K562 (cell line): ENCODE measurements around the gene EIF4G2. TPM values are rescaled to one million over a fixed set of nuclear protein-coding genes. Genes with fewer than 3 reads are reported as not detected.

Experiments
- ATAC-seq: fragments of 200-7000 bp; cut with Tn5 transposase; 3 replicates; pipeline ENCODE4 v1.9.1; 2020; ENCODE audit warnings: moderate library complexity
- BruUV-seq: library from RNA; stranded (reverse); fragments of 400-500 nt; replicated peaks from 2 replicates; lab custom pipeline; 2021; lab: Mats Ljungman, UMichigan
- CTCF ChIA-PET: fragments of 300-600 bp; formaldehyde crosslinking; extraction: SDS; loops from one replicate; lab custom pipeline; 2021; ENCODE audit warnings: low intra/inter-chr PET ratio; lab: Yijun Ruan, JAX
- POLR2A ChIA-PET: fragments of 300-600, 350-650 bp; sonication (Branson Sonifier 250); formaldehyde crosslinking; extraction: SDS; loops from one replicate; lab custom pipeline; 2021; ENCODE audit warnings: antibody characterized with exemption, inconsistent platforms; lab: Yijun Ruan, JAX
- DNase-seq, 4 experiments: peaks; one replicate each; pipeline versions ENCODE4 v3.0.0 to v3.0.0-alpha.2; 2011 to 2018; ENCODE audit warnings: low spot score in 3 of 4, mixed read lengths in 3 of 4; ENCODE audit errors: extremely low read depth in 1 of 4
- FAIRE-seq: peaks from 2 replicates; lab custom pipeline; 2011; peaks lifted over from hg19 to GRCh38; lab: Jason Lieb, UNC
- H2AFZ ChIP-seq: 2 replicates; pipeline ENCODE4 v1.6.0; 2011; ENCODE audit warnings: low read depth, low read length, control low read depth, inconsistent platforms
- H3K27ac ChIP-seq: fragments of 200-600 bp; 3 replicates; pipeline ENCODE4 v1.8.0; 2011; ENCODE audit warnings: low read depth, mild to moderate bottlenecking, control low read depth, inconsistent platforms, low read length, moderate library complexity, mixed read lengths; ENCODE audit errors: extremely low read depth
- H3K27me3 ChIP-seq, 2 experiments: fragments of 300-600 bp in 1 of 2; 2 replicates in 1 of 2; 3 replicates in 1 of 2; pipeline versions ENCODE4 v1.6.0 to v1.8.0; 2011; ENCODE audit warnings: inconsistent platforms in 2 of 2, low read length in 2 of 2, mild to moderate bottlenecking in 1 of 2, mixed read lengths in 1 of 2, moderate library complexity in 1 of 2; ENCODE audit not compliant: control insufficient read depth in 2 of 2, insufficient read depth in 2 of 2
- H3K36me3 ChIP-seq: fragments of 300-600 bp; 3 replicates; pipeline ENCODE4 v1.8.0; 2011; ENCODE audit warnings: mild to moderate bottlenecking, low read length, inconsistent platforms; ENCODE audit not compliant: control insufficient read depth, insufficient read depth
- H3K4me1 ChIP-seq, 2 experiments: fragments of 200-600 bp in 1 of 2; replicated peaks in 1 of 2; 2 replicates in 1 of 2; 3 replicates in 1 of 2; pipeline versions ENCODE4 v1.5.1 to v1.8.0; 2011; ENCODE audit warnings: inconsistent platforms in 2 of 2, low read length in 2 of 2, mild to moderate bottlenecking in 1 of 2, mixed read lengths in 1 of 2, moderate library complexity in 1 of 2; ENCODE audit not compliant: control insufficient read depth in 2 of 2, insufficient read depth in 2 of 2
- H3K4me2 ChIP-seq: 2 replicates; pipeline ENCODE4 v1.6.1; 2011; ENCODE audit warnings: low read length, control low read depth, inconsistent platforms, mixed read lengths; ENCODE audit not compliant: insufficient read depth
- H3K4me3 ChIP-seq: fragments of 200-600 bp; sonication (generic), shearing (Covaris generic); 2 replicates; pipeline ENCODE4 v1.5.1; 2016; ENCODE audit warnings: control low read depth, inconsistent platforms
- H3K79me2 ChIP-seq: fragments of 200-600 bp; 3 replicates; pipeline ENCODE4 v1.8.0; 2011; ENCODE audit warnings: low read length, inconsistent platforms; ENCODE audit not compliant: control insufficient read depth, insufficient read depth
- H3K9ac ChIP-seq, 2 experiments: 2 replicates each; pipeline versions ENCODE4 v1.6.0 to v1.6.1; 2011; ENCODE audit warnings: low read depth in 2 of 2, low read length in 2 of 2, control low read depth in 1 of 2, inconsistent platforms in 1 of 2, mild to moderate bottlenecking in 1 of 2, mixed read lengths in 1 of 2; ENCODE audit not compliant: insufficient read depth in 1 of 2
- H3K9me1 ChIP-seq: one replicate; pipeline ENCODE4 v1.6.0; 2011; ENCODE audit warnings: inconsistent platforms, mild to moderate bottlenecking, low read length, moderate library complexity; ENCODE audit not compliant: control insufficient read depth, insufficient read depth
- H3K9me3 ChIP-seq: replicated peaks from 2 replicates; pipeline ENCODE4 v1.5.1; 2011; ENCODE audit warnings: low read depth, low read length, inconsistent platforms; ENCODE audit not compliant: control insufficient read depth, insufficient read depth
- H4K20me1 ChIP-seq: replicated peaks from 2 replicates; pipeline ENCODE4 v1.6.1; 2011; ENCODE audit warnings: low read length, inconsistent platforms, mixed read lengths; ENCODE audit not compliant: control insufficient read depth, insufficient read depth
- C11orf30 ChIP-seq: fragments of 450-650 bp; IDR thresholded peaks from 2 replicates; pipeline ENCODE4 v1.6.1; 2016; ENCODE audit warnings: low read depth, mild to moderate bottlenecking
- DPF2 ChIP-seq: fragments of 450-650 bp; IDR thresholded peaks from 2 replicates; pipeline ENCODE4 v1.6.1; 2016
- GABPB2 ChIP-seq: fragments of 250-450 bp; sonication (Bioruptor Pico); conservative IDR thresholded peaks from 2 replicates; pipeline ENCODE4 v1.5.1; 2021; ENCODE audit warnings: mild to moderate bottlenecking
- GATAD2A ChIP-seq: fragments of 450-650 bp; IDR thresholded peaks from 2 replicates; pipeline ENCODE4 v1.6.1; 2017
- HDAC2 ChIP-seq: fragments of 450-650 bp; IDR thresholded peaks from 2 replicates; pipeline ENCODE4 v1.6.1; 2016; ENCODE audit warnings: mild to moderate bottlenecking
- HMG20A ChIP-seq: fragments of 450-650 bp; formaldehyde crosslinking; conservative IDR thresholded peaks from 2 replicates; pipeline ENCODE4 v1.4.0; 2020; ENCODE audit warnings: mild to moderate bottlenecking, mixed read lengths
- MBD2 ChIP-seq: sonication (generic); IDR thresholded peaks from 2 replicates; pipeline ENCODE4 v1.6.1; 2016; ENCODE audit warnings: low read depth, borderline replicate concordance
- NCOA4 ChIP-seq: fragments of 450-650 bp; IDR thresholded peaks from 2 replicates; pipeline ENCODE4 v1.6.1; 2018; ENCODE audit warnings: mild to moderate bottlenecking; ENCODE audit not compliant: partially characterized antibody
- POLR2B ChIP-seq: fragments of 450-650 bp; IDR thresholded peaks from 2 replicates; pipeline ENCODE4 v1.6.1; 2018; ENCODE audit warnings: low read depth; ENCODE audit not compliant: partially characterized antibody
- RBM14 ChIP-seq: fragments of 200-400 bp; formaldehyde crosslinking; IDR thresholded peaks from 2 replicates; pipeline ENCODE4 v1.6.1; 2018; ENCODE audit warnings: low read depth, mild to moderate bottlenecking, low read length, moderate library complexity, borderline replicate concordance; ENCODE audit not compliant: insufficient read depth
- TOE1 ChIP-seq, 2 experiments: fragments of 450-650 bp in 1 of 2; sonication (generic) in 1 of 2; formaldehyde crosslinking in 1 of 2; IDR thresholded peaks; 2 replicates each; pipeline versions ENCODE4 v1.7.1 to v1.8.0; 2016 to 2022; ENCODE audit warnings: borderline replicate concordance in 2 of 2, mild to moderate bottlenecking in 2 of 2, antibody characterized with exemption in 1 of 2, inconsistent platforms in 1 of 2, low read depth in 1 of 2, missing genetic modification reagents in 1 of 2, moderate library complexity in 1 of 2
- WGBS: fragments of 100-300 bp; shearing (Covaris generic); methylation state at CpG from one replicate; pipeline ENCODE4 v1.1.6; 2016; ENCODE audit warnings: low coverage, mixed read lengths; ENCODE audit not compliant: insufficient coverage; ENCODE audit errors: missing lambda C conversion rate; 5-methylcytosine and 5-hydroxymethylcytosine counted together
- in situ Hi-C: fragments of 300-500 bp; cut with MboI; formaldehyde crosslinking; loops from 4 replicates; pipeline ENCODE4 v1.15.0; 2018; ENCODE audit warnings: inconsistent platforms, mixed read lengths
- intact Hi-C: fragments of 100-400 bp; cut with micrococcal nuclease; formaldehyde crosslinking; loops from 2 replicates; pipeline ENCODE4 v1.14.2; 2022
- polyA plus RNA-seq, 8 experiments: library from polyadenylated mRNA; depleted of rRNA in 4 of 8; stranded (reverse) in 5 of 8; unstranded in 3 of 8; fragments of >200 nt; fragmentation: Nextera tagmentation in 2 of 8; fragmentation: Illumina TruSeq in 1 of 8; extraction: Ambion mirVana in 2 of 8; extraction: Trizol in 1 of 8; gene quantifications; 2 replicates each; pipeline versions ENCODE4 v1.2.1 to v1.2.3, GENCODE V29; 2011 to 2014; ENCODE audit warnings: inconsistent platforms in 1 of 8, missing spikeins in 1 of 8
- total RNA-seq, 7 experiments: library from RNA; depleted of rRNA in 6 of 7; stranded (reverse); fragments of >200 nt in 6 of 7; fragmentation: Illumina TruSeq in 2 of 7; extraction: Trizol in 2 of 7; gene quantifications; 2 replicates each; pipeline versions ENCODE4 v1.2.1 to v1.2.3, GENCODE V29; 2011 to 2021; ENCODE audit warnings: low replicate concordance in 1 of 7
- TF ChIP-seq, protein P1 (sequence below), 2 experiments: fragments of 450-650 bp; IDR thresholded peaks; 2 replicates each; pipeline ENCODE4 v1.6.1; 2016

EIF4G2 gene
- total and polyA plus RNA-seq, 9 of the 15 experiments (the other 6 are each of a cell fraction or from before 2014, with no cell fraction given), result 206 to 790 (median 646) TPM

DNA sequence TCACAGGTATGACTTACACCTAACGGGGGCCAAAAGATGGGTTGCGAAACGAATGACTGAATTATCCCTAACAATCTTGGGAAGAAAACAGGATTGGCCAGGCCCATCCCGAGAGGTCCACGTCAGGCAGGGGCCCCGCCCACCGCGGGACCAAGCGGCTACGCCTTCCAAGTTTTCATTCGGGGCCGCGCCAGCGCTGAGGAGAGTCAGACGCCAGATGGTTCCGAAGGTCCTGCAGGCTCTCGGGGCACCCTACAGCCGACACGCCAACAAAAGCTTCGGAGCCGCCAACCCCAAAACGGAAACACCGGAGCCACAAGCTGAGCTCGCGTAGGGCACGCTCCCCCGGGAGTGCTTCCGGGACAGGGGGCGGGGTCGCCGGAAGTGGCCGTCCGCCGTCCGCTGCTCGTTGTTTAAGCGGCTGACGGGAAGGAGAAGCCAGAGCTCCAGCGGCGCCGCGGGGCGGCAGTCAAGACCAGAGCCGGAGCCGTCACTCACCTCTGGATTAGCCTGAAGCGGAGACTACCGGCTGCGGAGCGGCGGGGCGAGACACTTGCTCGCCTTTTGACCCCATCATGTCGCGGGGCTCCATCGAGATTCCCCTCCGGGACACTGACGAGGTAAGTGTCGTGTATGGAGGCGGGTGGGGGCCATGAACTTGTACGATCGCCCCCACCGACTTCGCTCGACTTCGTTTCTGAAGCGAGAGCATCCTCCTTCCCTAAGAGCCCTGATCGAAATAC lies 57.7 kb downstream of the EIF4G2 start, which contains the start of gene CTR9 (continued):
- TF ChIP-seq RBM14, result no peak

DNA sequence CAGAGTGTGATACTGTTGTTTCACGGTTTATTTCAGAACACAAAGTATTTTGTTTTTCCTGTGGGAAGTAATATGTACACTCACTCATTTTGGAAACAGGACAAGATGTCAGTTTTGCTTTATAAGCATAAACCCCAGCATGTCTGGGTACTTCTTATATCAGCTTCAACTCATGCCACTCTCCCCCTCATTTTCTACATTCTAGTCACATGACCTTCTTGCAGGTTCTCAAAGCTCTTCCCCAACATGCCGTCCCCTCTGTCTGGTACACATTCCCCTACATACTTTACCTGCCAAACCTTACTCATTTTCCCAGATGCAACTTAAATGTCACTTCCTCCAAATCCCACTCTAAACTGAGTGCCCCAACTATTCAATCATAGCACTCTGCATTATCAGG lies 59.2 kb downstream of the EIF4G2 start:
- no peaks in the 10 kb centered on the region for H3K9me3 ChIP-seq
- H3K4me3 ChIP-seq, result no peak overlapping the region
- 29% methylated on average over 2 of the region's 2 CpGs for WGBS
- no TSS peak for BruUV-seq
- peaks cover 28% of the 10 kb centered on the region for H3K79me2 ChIP-seq
- H2AFZ ChIP-seq, result peak overlapping the region; percentile 84
- H3K9me1 ChIP-seq, result no peaks in the 10 kb centered on the region
- no peaks in the 10 kb centered on the region for H4K20me1 ChIP-seq
- no peak for FAIRE-seq
- no peaks in the 10 kb centered on the region for H3K27me3 ChIP-seq
- H3K4me2 ChIP-seq, result peak overlapping the region; percentile 55
- peaks cover 18% of the 10 kb centered on the region for H3K36me3 ChIP-seq
- POLR2A ChIA-PET, result interaction anchor here (0.7 kb wide), 1 partner anchor 216 kb away, joined by 3 read pairs; no protein-coding TSS in a partner anchor
- H3K9ac ChIP-seq, result peak overlapping the region in 1 of 2 experiments; percentile 77; a peak in 2 of 4 replicates
- CTCF ChIA-PET, result no interaction called here
- ATAC-seq, result no peak
- intact Hi-C loops (no loop called here), in situ Hi-C loops (loop anchor here (25.0 kb wide), 2 partner anchors 237 to 537 kb away; no protein-coding TSS in a partner anchor)
- H3K27ac ChIP-seq, result peak overlapping the region; percentile 89; the same call in 2 of the 3 replicates
- peaks cover 13 to 30% of the 10 kb centered on the region in 2 experiments for H3K4me1 ChIP-seq
- DNase-seq, result peak in 1 of 4 experiments; percentile 54
- TF ChIP-seq GABPB2 (0 out of 2 replicates have a peak, but pooled peaks have one; percentile 43), POLR2B (peak; percentile 22), DPF2 (peak; percentile 26; the same call in 1 of the 2 replicates), GATAD2A (peak; percentile 36; the same call in 1 of the 2 replicates), TOE1 (IDR thresholded peaks at IDR 0.05; ENCODE audit: borderline replicate concordance) (peak; percentile 94), TOE1 (CRISPR knock-in tag; IDR thresholded peaks at IDR 0.05; ENCODE audit: borderline replicate concordance, low read depth) (no peak), HMG20A (CRISPR knock-in tag) (no peak), HDAC2 (0 out of 2 replicates have a peak, but pooled peaks have one; percentile 33), NCOA4 (peak; percentile 59), MBD2 (no peak), C11orf30 (peak; percentile 75)
- TF ChIP-seq, protein P1, sequence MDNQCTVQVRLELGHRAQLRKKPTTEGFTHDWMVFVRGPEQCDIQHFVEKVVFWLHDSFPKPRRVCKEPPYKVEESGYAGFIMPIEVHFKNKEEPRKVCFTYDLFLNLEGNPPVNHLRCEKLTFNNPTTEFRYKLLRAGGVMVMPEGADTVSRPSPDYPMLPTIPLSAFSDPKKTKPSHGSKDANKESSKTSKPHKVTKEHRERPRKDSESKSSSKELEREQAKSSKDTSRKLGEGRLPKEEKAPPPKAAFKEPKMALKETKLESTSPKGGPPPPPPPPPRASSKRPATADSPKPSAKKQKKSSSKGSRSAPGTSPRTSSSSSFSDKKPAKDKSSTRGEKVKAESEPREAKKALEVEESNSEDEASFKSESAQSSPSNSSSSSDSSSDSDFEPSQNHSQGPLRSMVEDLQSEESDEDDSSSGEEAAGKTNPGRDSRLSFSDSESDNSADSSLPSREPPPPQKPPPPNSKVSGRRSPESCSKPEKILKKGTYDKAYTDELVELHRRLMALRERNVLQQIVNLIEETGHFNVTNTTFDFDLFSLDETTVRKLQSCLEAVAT (IDR thresholded peaks at IDR 0.05), result 0 out of 4 replicates have a peak, but pooled peaks of 1 of the 2 experiments have one; percentile 23
